Stimulated activated CD8-positive, alpha-beta memory T cell treated with anti-CD3 and anti-CD28 coated beads, Interleukin-2, amount 100 ng/mL, for 1 hour (primary cell): Measurements from ENCODE around the gene SLC12A9.
"Not testable (repeated sequence)": the region's sequence is repeated elsewhere in the genome, so short reads cannot be mapped to it uniquely, and the experiment has no call there.

ENCODE experiments used
- DNase-seq, 2 donors: peaks; one replicate each; pipeline ENCODE4 v3.0.0-alpha.2; 2020; ENCODE audit warnings: low read depth in 2 of 2

Gene SLC12A9

DNA sequence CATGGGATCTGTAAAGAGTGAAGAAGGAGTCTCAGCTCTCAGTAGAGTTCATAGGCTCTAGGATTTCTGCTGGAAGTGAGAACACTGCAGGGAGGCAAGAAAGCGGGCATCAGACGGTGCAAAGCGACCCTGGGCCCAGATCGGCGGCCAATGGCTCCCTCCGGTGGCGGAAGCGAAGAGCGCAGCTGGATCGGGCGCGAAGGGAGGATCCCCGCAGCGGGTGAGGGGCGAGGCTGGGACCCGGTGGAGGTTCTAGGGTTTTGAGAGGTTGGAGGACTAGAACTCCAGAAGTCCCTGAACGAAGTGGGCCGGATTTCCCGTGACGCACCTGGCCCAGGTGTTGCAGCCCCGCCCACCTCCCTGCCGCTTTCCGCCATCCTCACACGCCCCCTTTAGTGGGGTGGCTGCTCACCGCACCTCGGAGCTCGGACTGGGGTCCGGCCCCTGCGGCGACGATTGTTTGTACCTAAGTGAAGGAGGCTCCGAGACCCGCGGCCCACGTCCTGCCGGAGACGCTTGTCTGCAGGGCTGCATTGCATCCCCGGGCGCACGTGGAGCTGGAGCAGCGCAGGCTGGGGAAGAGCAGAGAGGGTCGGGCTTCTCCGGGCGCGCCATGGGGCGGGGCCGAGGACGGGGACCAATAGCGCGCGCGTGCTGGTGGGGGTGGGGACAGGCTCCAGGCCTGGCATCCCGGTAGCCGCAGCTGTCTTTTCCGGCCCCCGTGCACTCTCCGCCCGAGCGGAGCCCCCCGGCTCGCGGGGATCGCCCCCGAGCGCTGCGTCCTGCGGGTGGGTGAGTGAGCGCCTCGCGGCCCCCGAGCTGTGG, at the start of gene SLC12A9:
Gene SLC12A9, plus strand, starts transcription at position 666 of the 825 bp plus-strand sequence. CDS start 1,485 bp downstream, outside the sequence.
- DNase-seq, result peak; percentile 64 to 72

- DNase-seq, result no peak
Measured at GRCh38 chr7:100802951-100803350, 49.6 kb upstream of the SLC12A9 start.

GRCh38 chr7:100803398-100804161, 48.9 kb upstream of the SLC12A9 start:
- no peak for DNase-seq

- no peak for DNase-seq
Measured at GRCh38 chr7:100804681-100805431, 47.7 kb upstream of the SLC12A9 start.

DNA sequence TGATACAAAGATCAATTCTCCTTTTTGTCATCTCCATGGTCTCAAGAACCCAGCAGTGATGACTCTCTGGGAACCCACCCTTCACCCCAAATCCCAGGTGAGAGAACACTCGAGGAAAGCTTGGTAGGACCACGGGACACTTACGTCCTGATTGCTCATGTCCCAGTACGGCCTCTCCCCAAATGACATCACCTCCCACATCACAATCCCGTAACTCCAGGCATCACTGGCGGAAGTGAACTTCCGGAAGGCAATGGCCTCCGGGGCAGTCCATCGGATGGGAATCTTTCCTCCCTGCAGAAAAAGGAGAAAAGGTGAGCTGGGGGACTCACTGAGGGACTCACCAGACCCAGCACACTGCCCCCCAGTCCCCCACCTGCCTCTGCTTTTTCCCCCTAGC, 46.2 kb upstream of the SLC12A9 start:
- no peak for DNase-seq

- not testable (repeated sequence) for DNase-seq
Measured at GRCh38 chr7:100806883-100807282, 45.6 kb upstream of the SLC12A9 start.

DNA sequence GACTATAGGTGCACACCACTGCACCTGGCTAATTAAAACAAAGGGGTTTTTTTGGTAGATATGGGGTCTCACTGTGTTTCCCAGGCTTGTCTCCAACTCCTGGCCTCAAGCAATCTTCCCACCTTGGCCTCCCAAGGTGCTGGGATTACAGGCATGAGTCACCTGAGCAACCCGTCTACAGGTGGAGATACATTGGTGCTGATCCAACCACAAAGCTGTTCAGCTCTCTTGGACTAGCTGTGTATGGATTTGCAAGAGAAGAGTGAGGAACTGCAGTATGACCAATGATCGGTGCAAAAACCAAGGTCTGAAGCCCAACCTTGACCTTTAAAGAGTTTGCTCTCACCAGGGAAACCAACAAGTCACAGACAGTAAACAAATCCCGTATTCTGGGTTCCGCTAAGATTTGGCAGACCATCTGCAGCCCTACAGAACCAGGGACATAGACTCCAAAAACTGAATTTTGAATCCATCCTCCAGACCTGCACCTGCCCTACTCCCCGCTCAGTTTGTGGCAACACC, 44.1 kb upstream of the SLC12A9 start:
- DNase-seq, result no peak

GRCh38 chr7:100811480-100811879, 41.0 kb upstream of the SLC12A9 start:
- no peak for DNase-seq

DNA sequence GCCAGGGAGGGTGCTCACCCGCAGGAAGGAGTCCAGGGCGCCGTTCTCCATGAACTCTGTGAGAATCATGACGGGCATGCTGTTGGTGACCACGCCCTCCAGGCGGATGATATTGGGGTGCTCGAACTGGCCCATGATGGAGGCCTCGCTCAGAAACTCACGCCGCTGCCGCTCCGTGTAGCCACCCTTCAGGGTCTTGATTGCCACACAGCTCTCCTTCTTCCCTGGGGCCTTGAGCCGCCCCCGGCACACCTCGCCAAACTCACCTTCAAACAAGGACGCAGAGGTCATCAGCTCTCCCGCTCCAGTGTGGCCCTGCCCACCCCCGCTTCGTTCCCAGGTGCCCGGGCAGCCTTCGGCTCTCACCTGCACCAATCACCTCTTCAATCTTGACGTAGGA, 39.8 kb upstream of the SLC12A9 start:
- no peak for DNase-seq

DNA sequence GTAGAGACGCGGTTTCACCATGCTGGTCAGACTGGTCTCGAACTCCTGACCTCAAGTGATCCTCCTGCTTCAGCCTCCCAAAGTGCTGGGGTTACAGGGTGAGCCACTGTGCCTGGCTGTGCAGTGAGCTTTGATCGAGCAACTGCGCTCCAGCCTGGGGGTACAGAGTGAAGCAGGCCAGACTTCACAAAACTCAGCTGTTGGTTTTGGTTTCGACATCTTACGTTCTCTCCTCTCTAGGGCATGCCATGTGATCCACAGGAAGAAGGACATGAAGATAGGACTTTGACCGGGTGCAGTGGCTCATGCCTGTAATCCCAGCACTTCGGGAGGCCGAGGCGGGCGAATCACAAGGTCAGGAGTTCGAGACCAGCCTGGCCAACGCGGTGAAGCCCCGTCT, 36.0 kb upstream of the SLC12A9 start:
- DNase-seq, result not testable (repeated sequence)

- DNase-seq, result no peak
Measured at GRCh38 chr7:100817097-100817496, 35.4 kb upstream of the SLC12A9 start.

DNA sequence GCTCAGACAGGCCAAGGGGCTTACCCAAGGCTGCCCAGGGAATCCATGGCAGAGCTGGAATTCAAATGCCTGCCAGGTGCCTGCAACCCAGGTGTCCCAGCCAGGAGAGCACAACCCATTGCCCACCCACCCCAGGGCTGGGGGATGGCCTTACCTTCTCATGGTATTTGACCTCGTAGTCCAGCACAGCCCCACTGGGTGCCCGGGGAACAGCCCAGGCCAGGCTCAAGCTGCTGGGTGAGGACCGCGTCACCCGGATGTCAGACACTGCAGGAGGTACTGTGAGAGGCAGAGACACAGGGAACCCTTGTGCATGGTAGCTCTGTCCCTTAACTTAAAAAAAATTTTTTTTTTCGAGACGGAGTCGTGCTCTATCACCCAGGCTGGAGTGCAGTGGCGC, 34.1 kb upstream of the SLC12A9 start:
- DNase-seq, result no peak

GRCh38 chr7:100818825-100819224, 33.7 kb upstream of the SLC12A9 start:
- DNase-seq, result no peak

DNA sequence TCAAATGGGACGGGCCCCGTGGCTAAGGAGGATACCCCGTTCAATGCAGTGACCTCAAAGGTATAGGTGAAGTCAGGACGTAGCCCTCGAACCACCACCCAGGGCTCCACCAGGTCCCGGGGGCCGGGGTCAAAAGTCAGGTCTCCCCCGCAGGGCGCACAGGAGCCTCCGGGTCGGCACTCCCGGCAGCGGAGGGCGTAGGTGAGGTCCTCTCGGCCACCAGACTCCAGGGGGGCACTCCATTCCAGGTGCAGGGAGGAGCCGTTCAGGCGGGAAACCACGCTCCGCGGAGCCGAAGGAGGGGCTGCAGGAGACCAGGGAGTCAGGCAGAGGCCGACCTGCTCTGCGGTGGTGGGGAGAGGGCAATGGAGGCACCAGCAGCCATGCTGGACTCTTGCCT, 32.9 kb upstream of the SLC12A9 start:
- DNase-seq, result no peak

- DNase-seq, result no peak
Measured at GRCh38 chr7:100822236-100823139, 30.0 kb upstream of the SLC12A9 start.

- DNase-seq, result no peak
Measured at GRCh38 chr7:100823140-100823525, 29.4 kb upstream of the SLC12A9 start.

DNA sequence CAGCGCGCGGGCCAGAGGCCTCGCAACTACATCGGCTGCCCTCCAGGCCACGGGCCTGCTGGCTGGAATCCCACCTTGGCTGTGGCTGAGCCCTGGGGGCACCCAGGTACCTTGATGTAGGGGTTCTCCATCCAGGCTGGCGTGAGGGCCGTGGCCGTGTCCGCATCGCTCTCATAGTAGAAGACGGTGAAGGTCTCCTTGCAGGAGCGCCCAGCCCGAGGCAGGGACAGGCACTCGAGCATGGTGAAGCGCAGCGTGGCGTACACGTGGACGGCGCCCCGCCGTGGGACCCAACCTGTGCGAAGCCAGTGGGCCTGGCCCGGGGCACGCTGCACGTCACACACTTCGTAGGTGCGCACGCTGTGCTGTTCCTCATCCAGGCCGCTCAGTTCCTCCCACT, 29.0 kb upstream of the SLC12A9 start:
- DNase-seq, result no peak

- no peak for DNase-seq
Measured at GRCh38 chr7:100824499-100825214, 27.9 kb upstream of the SLC12A9 start.

DNA sequence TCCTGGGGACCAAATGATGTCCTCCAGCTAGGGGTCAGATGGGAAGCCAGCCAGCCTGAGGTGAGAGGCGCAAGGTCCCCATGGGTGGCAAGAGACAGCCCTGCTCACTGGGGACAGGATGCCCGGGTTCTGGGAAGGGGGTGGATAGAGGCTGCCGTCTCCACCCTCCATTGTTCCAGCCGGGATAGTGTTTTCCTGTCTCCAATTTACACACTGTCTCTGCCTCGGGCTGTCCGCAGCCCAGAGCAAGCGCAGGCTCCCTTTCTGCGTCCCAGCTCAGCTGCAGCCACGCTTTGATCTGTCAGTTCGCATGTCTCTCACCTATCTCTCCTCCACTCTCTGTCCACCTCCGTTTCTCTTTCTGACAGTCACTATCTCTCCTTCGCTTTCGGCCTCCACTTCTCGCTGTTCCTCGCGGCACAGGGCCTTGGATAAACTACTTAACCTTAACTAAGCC, 27.3 kb upstream of the SLC12A9 start:
- no peak for DNase-seq
